Measurements from ENCODE around the gene MMP20. TPM values are rescaled to one million over a fixed set of nuclear protein-coding genes. Genes with fewer than 3 reads are reported as not detected.
A peak's percentile ranks its signal among the peaks of the same experiment; 100 is the strongest.

The MMP20 gene
- polyA plus RNA-seq, 3 donors, result not detected

DNA sequence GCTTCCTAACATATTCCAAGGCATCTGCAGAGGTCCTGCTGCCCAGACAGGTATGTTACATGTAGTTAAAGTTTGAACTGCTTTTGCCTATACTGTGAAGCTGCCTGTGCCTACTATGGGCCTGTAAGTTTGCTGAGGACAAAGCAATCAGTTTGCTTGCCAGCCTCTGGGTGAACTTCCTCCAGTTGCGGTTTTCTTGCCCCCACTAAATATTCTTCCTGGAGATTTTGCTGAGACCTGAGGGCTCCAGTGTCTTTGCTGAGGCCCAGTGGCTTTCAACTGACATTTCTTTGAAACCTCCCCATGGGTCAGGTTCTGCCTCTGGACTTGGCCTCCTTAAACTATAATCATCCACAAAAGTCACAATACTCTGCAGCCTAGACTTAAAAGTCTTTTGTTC lies 29.6 kb upstream of the MMP20 start:
- Histone ChIP-seq H3K9ac (ENCODE audit: insufficient read depth, low read length, poor library complexity, severe bottlenecking) (no peak overlapping the region), H3K79me2 (ENCODE audit: insufficient read depth, low read length) (no peaks in the 10 kb centered on the region), H3K4me2 (replicated peaks; ENCODE audit: extremely low read depth, low read length, poor library complexity, severe bottlenecking) (no peak overlapping the region), H3K4me1 (ENCODE audit: control insufficient read depth in 1 of 2, insufficient read depth in 2 of 2, low read length in 2 of 2) (no peaks in the 10 kb centered on the region), H3K4me3 (replicated peaks in 1 of 3; ENCODE audit: low read depth in 2 of 3, low read length in 3 of 3) (no peak overlapping the region), H3K36me3 (replicated peaks in 1 of 2; ENCODE audit: control insufficient read depth in 1 of 2, insufficient read depth in 2 of 2, low read length in 2 of 2) (no peaks in the 10 kb centered on the region), H4K20me1 (ENCODE audit: insufficient read depth, low read length) (no peaks in the 10 kb centered on the region), H2AFZ (ENCODE audit: insufficient read depth, low read depth, low read length, poor library complexity, severe bottlenecking) (no peak overlapping the region), H3K9me3 (replicated peaks in 1 of 2; ENCODE audit: control insufficient read depth in 1 of 2, insufficient read depth in 1 of 2, low read length in 2 of 2) (peaks cover 0 to 6% of the 10 kb centered on the region in 2 donors), H3K27me3 (ENCODE audit: control insufficient read depth in 2 of 2, insufficient read depth in 2 of 2, low read length in 2 of 2) (peaks cover 0 to 4% of the 10 kb centered on the region in 2 donors), H3K27ac (ENCODE audit: low read depth in 1 of 2, low read length in 2 of 2) (no peak overlapping the region)
- Mint-ChIP-seq H3K9me3 (peaks cover 0 to 5% (median 4%) of the 10 kb centered on the region in 7 donors), H3K36me3 (no peaks in the 10 kb centered on the region), H3K27ac (peak overlapping the region in 1 of 7 donors; percentile 47), H3K4me1 (no peaks in the 10 kb centered on the region), H3K27me3 (ENCODE audit: low read depth in 3 of 3) (peaks cover 2 to 6% (median 3%) of the 10 kb centered on the region in 3 donors), H3K4me3 (no peak overlapping the region)
- DNase-seq, result no peak
- TF ChIP-seq, protein P1, sequence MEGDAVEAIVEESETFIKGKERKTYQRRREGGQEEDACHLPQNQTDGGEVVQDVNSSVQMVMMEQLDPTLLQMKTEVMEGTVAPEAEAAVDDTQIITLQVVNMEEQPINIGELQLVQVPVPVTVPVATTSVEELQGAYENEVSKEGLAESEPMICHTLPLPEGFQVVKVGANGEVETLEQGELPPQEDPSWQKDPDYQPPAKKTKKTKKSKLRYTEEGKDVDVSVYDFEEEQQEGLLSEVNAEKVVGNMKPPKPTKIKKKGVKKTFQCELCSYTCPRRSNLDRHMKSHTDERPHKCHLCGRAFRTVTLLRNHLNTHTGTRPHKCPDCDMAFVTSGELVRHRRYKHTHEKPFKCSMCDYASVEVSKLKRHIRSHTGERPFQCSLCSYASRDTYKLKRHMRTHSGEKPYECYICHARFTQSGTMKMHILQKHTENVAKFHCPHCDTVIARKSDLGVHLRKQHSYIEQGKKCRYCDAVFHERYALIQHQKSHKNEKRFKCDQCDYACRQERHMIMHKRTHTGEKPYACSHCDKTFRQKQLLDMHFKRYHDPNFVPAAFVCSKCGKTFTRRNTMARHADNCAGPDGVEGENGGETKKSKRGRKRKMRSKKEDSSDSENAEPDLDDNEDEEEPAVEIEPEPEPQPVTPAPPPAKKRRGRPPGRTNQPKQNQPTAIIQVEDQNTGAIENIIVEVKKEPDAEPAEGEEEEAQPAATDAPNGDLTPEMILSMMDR (IDR thresholded peaks at IDR 0.05), result no peak
- intact Hi-C loops (cut with micrococcal nuclease), result no loop called here
- 100% methylated on average over 1 of the region's 1 CpG for WGBS (ENCODE audit: insufficient coverage)

DNA sequence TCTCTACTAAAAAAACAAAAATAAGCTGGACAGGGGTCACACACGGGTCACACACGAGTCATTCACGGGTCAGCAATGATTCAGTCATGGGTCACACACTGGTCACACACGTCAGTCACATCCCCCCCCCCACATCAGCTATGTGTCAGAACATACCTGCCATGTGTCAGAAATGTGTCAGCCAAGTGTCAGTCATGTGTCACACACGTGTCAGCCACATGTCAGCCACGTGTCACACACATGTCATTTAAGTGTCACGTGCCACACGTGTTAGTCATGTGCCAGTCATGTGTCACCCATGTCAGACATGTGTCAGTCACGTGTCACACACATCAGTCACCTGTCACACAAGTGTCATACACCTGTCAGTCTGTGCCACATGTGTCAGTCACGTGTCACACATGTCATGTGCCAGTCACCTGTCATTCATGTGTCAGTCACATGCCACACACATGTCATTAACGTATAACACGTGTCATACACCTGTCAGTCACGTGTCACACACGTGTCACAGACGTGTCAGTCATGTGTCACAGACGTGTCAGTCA lies 28.7 kb upstream of the MMP20 start:
- Mint-ChIP-seq H3K4me1 (no peaks in the 10 kb centered on the region), H3K4me3 (no peak overlapping the region), H3K9me3 (peaks cover 0 to 7% (median 4%) of the 10 kb centered on the region in 7 donors), H3K36me3 (no peaks in the 10 kb centered on the region), H3K27ac (peak overlapping the region in 1 of 7 donors; percentile 50), H3K27me3 (ENCODE audit: low read depth in 3 of 3) (peaks cover 2 to 6% (median 2%) of the 10 kb centered on the region in 3 donors)
- Histone ChIP-seq H3K4me3 (replicated peaks in 1 of 3; ENCODE audit: low read depth in 2 of 3, low read length in 3 of 3) (no peak overlapping the region), H3K27me3 (ENCODE audit: control insufficient read depth in 2 of 2, insufficient read depth in 2 of 2, low read length in 2 of 2) (peaks cover 0 to 4% of the 10 kb centered on the region in 2 donors), H3K79me2 (ENCODE audit: insufficient read depth, low read length) (no peaks in the 10 kb centered on the region), H3K9me3 (replicated peaks in 1 of 2; ENCODE audit: control insufficient read depth in 1 of 2, insufficient read depth in 1 of 2, low read length in 2 of 2) (peaks cover 0 to 6% of the 10 kb centered on the region in 2 donors), H3K36me3 (replicated peaks in 1 of 2; ENCODE audit: control insufficient read depth in 1 of 2, insufficient read depth in 2 of 2, low read length in 2 of 2) (no peaks in the 10 kb centered on the region), H3K4me1 (ENCODE audit: control insufficient read depth in 1 of 2, insufficient read depth in 2 of 2, low read length in 2 of 2) (no peaks in the 10 kb centered on the region), H2AFZ (ENCODE audit: insufficient read depth, low read depth, low read length, poor library complexity, severe bottlenecking) (no peak overlapping the region), H3K9ac (ENCODE audit: insufficient read depth, low read length, poor library complexity, severe bottlenecking) (no peak overlapping the region), H3K27ac (ENCODE audit: low read depth in 1 of 2, low read length in 2 of 2) (no peak overlapping the region), H3K4me2 (replicated peaks; ENCODE audit: extremely low read depth, low read length, poor library complexity, severe bottlenecking) (no peak overlapping the region), H4K20me1 (ENCODE audit: insufficient read depth, low read length) (no peaks in the 10 kb centered on the region)
- 97% methylated on average over 10 of the region's 16 CpGs for WGBS (ENCODE audit: insufficient coverage)
- intact Hi-C loops (cut with micrococcal nuclease), result no loop called here
- TF ChIP-seq, protein P1 (IDR thresholded peaks at IDR 0.05), result no peak
- DNase-seq, result peak in 1 of 3 donors; percentile 15

Data from CD14-positive monocyte (primary cell).